ENCODE measurements around the gene CYB5R3. TPM values are rescaled to one million over a fixed set of nuclear protein-coding genes. Genes with fewer than 3 reads are reported as not detected.

The CYB5R3 gene
- total and polyA plus RNA-seq, 2 experiments from 2014 or later: 378 to 907 TPM

GRCh38 chr22:42648017-42648367 is 1.2 kb downstream of the CYB5R3 start:
- Histone ChIP-seq H3K79me2 (ENCODE audit: insufficient read depth) (peaks cover 67% of the 10 kb centered on the region), H3K36me3 (ENCODE audit: low read depth) (no peaks in the 10 kb centered on the region), H2AFZ (no peak overlapping the region), H3K4me1 (ENCODE audit: insufficient read depth) (peaks cover 37% of the 10 kb centered on the region), H3F3A (ENCODE audit: insufficient read depth) (peaks cover 7% of the 10 kb centered on the region; the same call in 1 of the 2 replicates), H4K20me1 (ENCODE audit: insufficient read depth) (no peaks in the 10 kb centered on the region), H3K4me3 (peak overlapping the region; percentile 99), H3K27ac (peak overlapping the region; percentile 94), H3K9ac (peak overlapping the region; percentile 99), H3K4me2 (ENCODE audit: unreplicated experiment) (peak overlapping the region; percentile 87), H3K9me3 (ENCODE audit: low read depth) (no peaks in the 10 kb centered on the region), H3K9me2 (ENCODE audit: insufficient read depth) (no peaks in the 10 kb centered on the region), H3K27me3 (replicated peaks; ENCODE audit: insufficient read depth) (no peaks in the 10 kb centered on the region)
- WGBS, 2 experiments (ENCODE audit: low coverage in 1 of 2, low lambda C conversion rate in 2 of 2, missing lambda C conversion rate in 2 of 2): 42 to 48% methylated on average over 4 of the region's 4 CpGs
- no peak for TF ChIP-seq EZH2 (IDR thresholded peaks at IDR 0.05; ENCODE audit: insufficient read depth, poor library complexity, severe bottlenecking)
- no peak for TF ChIP-seq EZH2phosphoT487 (IDR thresholded peaks at IDR 0.05; ENCODE audit: insufficient read depth, low read depth)
- no peak for DNase-seq
- in situ Hi-C loops (cut with MboI): no loop called here

- H3K9me2 ChIP-seq (ENCODE audit: insufficient read depth): no peaks in the 10 kb centered on the region
- H4K20me1 ChIP-seq (ENCODE audit: insufficient read depth): no peaks in the 10 kb centered on the region
- TF ChIP-seq EZH2 (IDR thresholded peaks at IDR 0.05; ENCODE audit: insufficient read depth, poor library complexity, severe bottlenecking): no peak
- TF ChIP-seq EZH2phosphoT487 (IDR thresholded peaks at IDR 0.05; ENCODE audit: insufficient read depth, low read depth): no peak
- no peaks in the 10 kb centered on the region for H3K27me3 ChIP-seq (replicated peaks; ENCODE audit: insufficient read depth)
- H3K9ac ChIP-seq: peak overlapping the region; percentile 99
- in situ Hi-C loops (cut with MboI): no loop called here
- peaks cover 78% of the 10 kb centered on the region for H3K79me2 ChIP-seq (ENCODE audit: insufficient read depth)
- no peaks in the 10 kb centered on the region for H3K9me3 ChIP-seq (ENCODE audit: low read depth)
- 43 to 50% methylated on average over 15 to 16 of the region's 16 CpGs for WGBS, 2 experiments (ENCODE audit: low coverage in 1 of 2, low lambda C conversion rate in 2 of 2, missing lambda C conversion rate in 2 of 2)
- H2AFZ ChIP-seq: no peak overlapping the region
- peaks cover 37% of the 10 kb centered on the region for H3K4me1 ChIP-seq (ENCODE audit: insufficient read depth)
- peak overlapping the region; percentile 57 for H3K4me2 ChIP-seq (ENCODE audit: unreplicated experiment)
- H3F3A ChIP-seq (ENCODE audit: insufficient read depth): peaks cover 7% of the 10 kb centered on the region; the same call in 1 of the 2 replicates
- peak overlapping the region; percentile 94 for H3K27ac ChIP-seq
- DNase-seq: peak; percentile 67
- H3K4me3 ChIP-seq: peak overlapping the region; percentile 32
- H3K36me3 ChIP-seq (ENCODE audit: low read depth): no peaks in the 10 kb centered on the region
These were observed 2.3 kb downstream of the CYB5R3 start for GRCh38 chr22:42646569-42647525.

GRCh38 chr22:42645938-42646568 is 3.1 kb downstream of the CYB5R3 start:
- Histone ChIP-seq H2AFZ (no peak overlapping the region), H4K20me1 (ENCODE audit: insufficient read depth) (no peaks in the 10 kb centered on the region), H3F3A (ENCODE audit: insufficient read depth) (peaks cover 7% of the 10 kb centered on the region; the same call in 1 of the 2 replicates), H3K4me2 (ENCODE audit: unreplicated experiment) (peak overlapping the region; percentile 57), H3K4me1 (ENCODE audit: insufficient read depth) (peaks cover 37% of the 10 kb centered on the region), H3K27ac (peak overlapping the region; percentile 94), H3K9ac (peak overlapping the region; percentile 99), H3K9me3 (ENCODE audit: low read depth) (no peaks in the 10 kb centered on the region), H3K79me2 (ENCODE audit: insufficient read depth) (peaks cover 86% of the 10 kb centered on the region), H3K4me3 (peak overlapping the region; percentile 51), H3K27me3 (replicated peaks; ENCODE audit: insufficient read depth) (no peaks in the 10 kb centered on the region), H3K36me3 (ENCODE audit: low read depth) (no peaks in the 10 kb centered on the region), H3K9me2 (ENCODE audit: insufficient read depth) (no peaks in the 10 kb centered on the region)
- whole genome bisulfite sequencing, 2 experiments (ENCODE audit: low coverage in 1 of 2, low lambda C conversion rate in 2 of 2, missing lambda C conversion rate in 2 of 2): 47% methylated on average over 12 to 13 of the region's 13 CpGs
- DNase-seq: peak; percentile 31
- no peak for TF ChIP-seq EZH2phosphoT487 (IDR thresholded peaks at IDR 0.05; ENCODE audit: insufficient read depth, low read depth)
- TF ChIP-seq EZH2 (IDR thresholded peaks at IDR 0.05; ENCODE audit: insufficient read depth, poor library complexity, severe bottlenecking): no peak
- in situ Hi-C loops (cut with MboI): no loop called here

- H3K27ac ChIP-seq: peak overlapping the region; percentile 94
- no peaks in the 10 kb centered on the region for H4K20me1 ChIP-seq (ENCODE audit: insufficient read depth)
- no peak overlapping the region for H2AFZ ChIP-seq
- H3K9me2 ChIP-seq (ENCODE audit: insufficient read depth): no peaks in the 10 kb centered on the region
- TF ChIP-seq EZH2phosphoT487 (IDR thresholded peaks at IDR 0.05; ENCODE audit: insufficient read depth, low read depth) (no peak), EZH2 (IDR thresholded peaks at IDR 0.05; ENCODE audit: insufficient read depth, poor library complexity, severe bottlenecking) (no peak)
- no peaks in the 10 kb centered on the region for H3K36me3 ChIP-seq (ENCODE audit: low read depth)
- peak overlapping the region; percentile 99 for H3K9ac ChIP-seq
- no peaks in the 10 kb centered on the region for H3K9me3 ChIP-seq (ENCODE audit: low read depth)
- WGBS, 2 experiments (ENCODE audit: low coverage in 1 of 2, low lambda C conversion rate in 2 of 2, missing lambda C conversion rate in 2 of 2): 15 to 21% methylated on average over 17 to 19 of the region's 19 CpGs
- H3K79me2 ChIP-seq (ENCODE audit: insufficient read depth): peaks cover 92% of the 10 kb centered on the region
- in situ Hi-C loops (cut with MboI): no loop called here
- H3F3A ChIP-seq (ENCODE audit: insufficient read depth): peaks cover 7% of the 10 kb centered on the region; the same call in 1 of the 2 replicates
- H3K27me3 ChIP-seq (replicated peaks; ENCODE audit: insufficient read depth): no peaks in the 10 kb centered on the region
- peak overlapping the region; percentile 57 for H3K4me2 ChIP-seq (ENCODE audit: unreplicated experiment)
- peaks cover 37% of the 10 kb centered on the region for H3K4me1 ChIP-seq (ENCODE audit: insufficient read depth)
- DNase-seq: peak; percentile 77
- peak overlapping the region; percentile 51 for H3K4me3 ChIP-seq
These were observed 3.8 kb downstream of the CYB5R3 start for GRCh38 chr22:42645341-42645937.
